AG10803 (cell line): ENCODE results near the gene NKD2.

Experiments used
- DNase-seq: peaks from one replicate; pipeline ENCODE4 v3.0.0; 2010; ENCODE audit warnings: low read depth
- H3K4me3 ChIP-seq: 2 replicates; pipeline ENCODE4 v1.5.1; 2011; ENCODE audit warnings: mild to moderate bottlenecking, low read length, control low read depth
- CTCF ChIP-seq: conservative IDR thresholded peaks from 2 replicates; pipeline ENCODE4 v1.5.1; 2011; ENCODE audit warnings: mild to moderate bottlenecking, low read length, control low read depth, inconsistent platforms

Gene NKD2

GRCh38 chr5:1039706-1040260, 31.2 kb downstream of the NKD2 start:
- no peak for DNase-seq
- no peak for TF ChIP-seq CTCF
- no peak overlapping the region for H3K4me3 ChIP-seq

GRCh38 chr5:1040571-1040970, 32.0 kb downstream of the NKD2 start:
- no peak overlapping the region for H3K4me3 ChIP-seq
- no peak for TF ChIP-seq CTCF
- no peak for DNase-seq

- TF ChIP-seq CTCF = no peak
- no peak for DNase-seq
- no peak overlapping the region for H3K4me3 ChIP-seq
Measured at GRCh38 chr5:1041225-1042143, 32.9 kb downstream of the NKD2 start.

- no peak overlapping the region for H3K4me3 ChIP-seq
- no peak for TF ChIP-seq CTCF
- DNase-seq = no peak
Measured at GRCh38 chr5:1042626-1043025, 34.0 kb downstream of the NKD2 start.

- TF ChIP-seq CTCF = no peak
- no peak overlapping the region for H3K4me3 ChIP-seq
Measured at GRCh38 chr5:1043327-1043726, 34.7 kb downstream of the NKD2 start.

GRCh38 chr5:1044117-1044516, 35.5 kb downstream of the NKD2 start:
- H3K4me3 ChIP-seq = no peak overlapping the region
- no peak for DNase-seq
- no peak for TF ChIP-seq CTCF

More at GRCh38 chr5:1043327-1043726, 34.7 kb downstream of the NKD2 start:
- DNase-seq = no peak

- DNase-seq = no peak
- H3K4me3 ChIP-seq = no peak overlapping the region
- TF ChIP-seq CTCF = no peak
Measured at GRCh38 chr5:1045960-1046560, 37.5 kb downstream of the NKD2 start.
